ENCODE data around the gene MFSD12.
"Not testable (repeated sequence)": the region's sequence is repeated elsewhere in the genome, so short reads cannot be mapped to it uniquely, and the experiment has no call there.

MFSD12 gene

DNA sequence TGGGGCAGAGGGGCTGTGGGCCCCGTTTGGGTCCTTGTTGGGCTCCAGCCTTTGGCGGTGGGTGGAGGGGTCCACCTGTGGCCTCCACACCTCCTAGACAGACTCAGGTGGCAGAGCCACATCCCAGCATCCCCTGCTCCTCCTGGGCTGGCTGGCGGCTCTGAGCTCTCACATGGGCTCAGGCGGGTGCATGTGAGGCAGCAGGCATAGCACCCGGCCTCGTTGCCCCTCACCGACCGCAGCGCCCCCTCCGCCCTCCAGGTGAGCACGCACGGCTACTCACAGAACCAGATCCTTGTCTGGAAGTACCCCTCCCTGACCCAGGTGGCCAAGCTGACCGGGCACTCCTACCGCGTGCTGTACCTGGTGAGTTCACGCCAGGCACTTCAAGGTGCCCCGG is 24.4 kb downstream of the MFSD12 start:
- H3K9me3 ChIP-seq (ENCODE audit: low read length) = no peaks in the 10 kb centered on the region
- no peak overlapping the region for H3K27ac ChIP-seq (ENCODE audit: low read depth, low read length)
- no peak overlapping the region for H3K9ac ChIP-seq (ENCODE audit: low read length)
- H3K27me3 ChIP-seq (ENCODE audit: control insufficient read depth in 1 of 2, insufficient read depth in 2 of 2, low read length in 2 of 2) = no peaks in the 10 kb centered on the region
- no peaks in the 10 kb centered on the region for H3K4me1 ChIP-seq (ENCODE audit: insufficient read depth, low read length)
- H3K4me3 ChIP-seq (ENCODE audit: low read depth in 1 of 2, low read length in 2 of 2) = no peak overlapping the region
- H3K36me3 ChIP-seq (ENCODE audit: insufficient read depth, low read length) = peaks cover 40% of the 10 kb centered on the region

DNA sequence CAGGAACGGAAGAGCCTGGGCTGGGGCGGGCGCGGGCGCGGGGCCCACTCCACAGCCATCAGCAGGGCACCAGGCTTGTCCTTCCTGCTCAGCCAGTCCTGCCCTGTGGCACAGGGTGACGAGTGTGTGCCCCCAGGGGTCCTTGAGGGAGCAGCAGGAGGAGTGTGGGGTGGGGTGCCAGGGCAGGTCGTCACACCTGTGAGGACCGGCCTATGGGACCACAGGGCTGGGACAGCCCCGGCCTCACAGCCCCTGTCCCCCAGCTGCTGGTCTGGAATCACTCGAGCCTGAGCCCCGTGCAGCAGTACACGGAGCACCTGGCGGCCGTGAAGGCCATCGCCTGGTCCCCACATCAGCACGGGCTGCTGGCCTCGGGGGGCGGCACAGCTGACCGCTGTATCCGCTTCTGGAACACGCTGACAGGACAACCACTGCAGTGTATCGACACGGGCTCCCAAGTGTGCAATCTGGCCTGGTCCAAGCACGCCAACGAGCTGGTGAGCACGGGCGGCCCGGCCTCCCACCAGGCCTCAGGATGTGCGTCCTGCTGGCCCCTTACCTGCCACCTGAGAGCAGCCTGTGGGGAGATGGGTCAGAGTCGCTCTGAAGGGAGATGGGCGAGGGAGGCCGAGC is 25.1 kb downstream of the MFSD12 start:
- H3K4me1 ChIP-seq (ENCODE audit: insufficient read depth, low read length) = no peaks in the 10 kb centered on the region
- no peak overlapping the region for H3K4me3 ChIP-seq (ENCODE audit: low read depth in 1 of 2, low read length in 2 of 2)
- no peak overlapping the region for H3K9ac ChIP-seq (ENCODE audit: low read length)
- H3K27ac ChIP-seq (ENCODE audit: low read depth, low read length) = no peak overlapping the region
- no peaks in the 10 kb centered on the region for H3K27me3 ChIP-seq (ENCODE audit: control insufficient read depth in 1 of 2, insufficient read depth in 2 of 2, low read length in 2 of 2)
- peaks cover 46% of the 10 kb centered on the region for H3K36me3 ChIP-seq (ENCODE audit: insufficient read depth, low read length)
- no peaks in the 10 kb centered on the region for H3K9me3 ChIP-seq (ENCODE audit: low read length)

GRCh38 chr19:3531716-3532115 is 25.7 kb downstream of the MFSD12 start:
- Histone ChIP-seq H3K4me3 (ENCODE audit: low read depth in 1 of 2, low read length in 2 of 2) (no peak overlapping the region), H3K4me1 (ENCODE audit: insufficient read depth, low read length) (no peaks in the 10 kb centered on the region), H3K27ac (ENCODE audit: low read depth, low read length) (no peak overlapping the region), H3K36me3 (ENCODE audit: insufficient read depth, low read length) (peaks cover 51% of the 10 kb centered on the region), H3K27me3 (ENCODE audit: control insufficient read depth in 1 of 2, insufficient read depth in 2 of 2, low read length in 2 of 2) (no peaks in the 10 kb centered on the region), H3K9ac (ENCODE audit: low read length) (no peak overlapping the region), H3K9me3 (ENCODE audit: low read length) (no peaks in the 10 kb centered on the region)

DNA sequence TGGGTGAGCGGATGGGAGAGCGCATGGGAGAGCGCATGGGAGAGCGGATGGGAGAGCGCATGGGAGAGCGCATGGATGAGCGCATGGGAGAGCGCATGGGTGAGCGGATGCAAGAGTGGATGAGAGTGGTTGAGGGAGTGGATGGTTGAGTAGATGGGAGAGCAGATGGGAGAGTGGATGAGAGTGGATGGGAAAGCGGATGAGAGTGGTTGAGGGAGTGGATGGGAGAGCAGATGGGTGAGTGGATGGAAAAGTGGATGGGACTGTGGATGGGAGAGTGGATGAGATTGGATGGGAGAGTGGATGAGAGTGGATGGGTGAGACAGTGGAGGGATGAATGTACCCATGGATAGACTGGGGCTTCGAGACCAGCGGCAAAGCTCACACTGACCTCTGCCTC is 27.0 kb downstream of the MFSD12 start:
- peaks cover 52% of the 10 kb centered on the region for H3K36me3 ChIP-seq (ENCODE audit: insufficient read depth, low read length)

GRCh38 chr19:3529299-3529698 is 28.1 kb downstream of the MFSD12 start:
- peaks cover 55% of the 10 kb centered on the region for H3K36me3 ChIP-seq (ENCODE audit: insufficient read depth, low read length)
- not testable (repeated sequence) for H3K27ac ChIP-seq (ENCODE audit: low read depth, low read length); H3K9me3 ChIP-seq (ENCODE audit: low read length); H3K4me3 ChIP-seq (ENCODE audit: low read depth in 1 of 2, low read length in 2 of 2); H3K4me1 ChIP-seq (ENCODE audit: insufficient read depth, low read length); H3K27me3 ChIP-seq (ENCODE audit: control insufficient read depth in 1 of 2, insufficient read depth in 2 of 2, low read length in 2 of 2); H3K9ac ChIP-seq (ENCODE audit: low read length)

More for the DNA sequence above, 27.0 kb downstream of the MFSD12 start:
- H3K27me3 ChIP-seq (ENCODE audit: control insufficient read depth in 1 of 2, insufficient read depth in 2 of 2, low read length in 2 of 2) = no peaks in the 10 kb centered on the region
- H3K9ac ChIP-seq (ENCODE audit: low read length) = no peak overlapping the region
- H3K4me3 ChIP-seq (ENCODE audit: low read depth in 1 of 2, low read length in 2 of 2) = no peak overlapping the region
- no peak overlapping the region for H3K27ac ChIP-seq (ENCODE audit: low read depth, low read length)
- H3K9me3 ChIP-seq (ENCODE audit: low read length) = no peaks in the 10 kb centered on the region
- no peaks in the 10 kb centered on the region for H3K4me1 ChIP-seq (ENCODE audit: insufficient read depth, low read length)

DNA sequence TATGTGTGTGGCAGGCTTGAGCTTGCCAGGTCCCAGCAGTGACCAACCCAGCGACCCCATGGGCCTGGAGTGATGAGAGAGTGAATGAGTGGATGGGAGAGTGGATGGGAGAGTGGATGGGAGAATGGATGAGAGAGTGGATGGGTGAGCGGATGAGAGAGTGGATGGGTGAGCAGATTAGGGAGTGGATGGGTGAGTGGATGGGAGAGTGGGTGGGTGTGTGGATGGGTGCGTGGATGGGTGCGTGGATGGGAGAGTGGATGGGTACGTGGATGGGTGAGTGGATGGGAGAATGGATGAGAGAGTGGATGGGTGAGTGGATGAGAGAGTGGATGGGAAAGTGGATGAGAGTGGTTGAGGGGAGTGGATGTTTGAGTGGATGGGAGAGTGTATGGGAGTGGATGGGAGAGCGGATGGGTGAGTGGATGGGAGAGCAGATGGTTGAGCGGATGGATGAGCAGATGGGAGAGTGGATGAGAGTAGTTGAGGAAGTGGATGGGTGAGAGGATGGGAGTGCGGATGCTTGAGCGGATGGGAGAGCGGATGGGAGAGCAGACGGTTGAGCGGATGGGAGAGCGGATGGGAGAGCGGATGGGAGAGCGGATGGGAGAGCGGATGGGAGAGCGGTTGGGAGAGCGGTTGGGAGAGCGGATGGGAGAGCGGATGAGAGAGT is 28.7 kb downstream of the MFSD12 start:
- Histone ChIP-seq H3K27ac (ENCODE audit: low read depth, low read length) (no peak overlapping the region), H3K36me3 (ENCODE audit: insufficient read depth, low read length) (peaks cover 60% of the 10 kb centered on the region)

DNA sequence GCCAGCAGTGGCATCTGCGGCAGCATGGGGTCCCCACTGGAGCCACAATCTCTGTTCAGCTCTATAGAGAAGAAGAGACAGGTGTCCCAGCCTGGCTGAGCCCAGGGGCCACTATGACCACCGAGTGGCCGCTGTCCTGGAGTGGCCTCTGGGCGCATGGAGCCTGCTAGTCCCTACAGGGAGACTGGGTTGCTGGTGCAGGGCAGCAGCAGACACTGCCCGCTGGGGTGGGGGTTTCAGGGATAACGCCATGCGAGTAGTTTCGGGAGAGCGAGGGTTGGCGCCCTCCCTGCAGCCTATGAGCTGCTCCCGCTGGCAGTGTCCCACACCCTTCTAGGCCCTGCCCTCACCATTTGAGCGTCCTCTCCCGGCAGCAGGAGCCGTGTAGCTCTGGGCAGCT is 29.3 kb downstream of the MFSD12 start:
- no peaks in the 10 kb centered on the region for H3K9me3 ChIP-seq (ENCODE audit: low read length)
- H3K27ac ChIP-seq (ENCODE audit: low read depth, low read length) = no peak overlapping the region
- H3K36me3 ChIP-seq (ENCODE audit: insufficient read depth, low read length) = peaks cover 59% of the 10 kb centered on the region
- no peak overlapping the region for H3K4me3 ChIP-seq (ENCODE audit: low read depth in 1 of 2, low read length in 2 of 2)
- H3K4me1 ChIP-seq (ENCODE audit: insufficient read depth, low read length) = no peaks in the 10 kb centered on the region
- no peaks in the 10 kb centered on the region for H3K27me3 ChIP-seq (ENCODE audit: control insufficient read depth in 1 of 2, insufficient read depth in 2 of 2, low read length in 2 of 2)
- H3K9ac ChIP-seq (ENCODE audit: low read length) = no peak overlapping the region

More for the DNA sequence above, 28.7 kb downstream of the MFSD12 start:
- Histone ChIP-seq H3K4me1 (ENCODE audit: insufficient read depth, low read length) (no peaks in the 10 kb centered on the region), H3K27me3 (ENCODE audit: control insufficient read depth in 1 of 2, insufficient read depth in 2 of 2, low read length in 2 of 2) (no peaks in the 10 kb centered on the region), H3K4me3 (ENCODE audit: low read depth in 1 of 2, low read length in 2 of 2) (no peak overlapping the region), H3K9ac (ENCODE audit: low read length) (no peak overlapping the region), H3K9me3 (ENCODE audit: low read length) (no peaks in the 10 kb centered on the region)

DNA sequence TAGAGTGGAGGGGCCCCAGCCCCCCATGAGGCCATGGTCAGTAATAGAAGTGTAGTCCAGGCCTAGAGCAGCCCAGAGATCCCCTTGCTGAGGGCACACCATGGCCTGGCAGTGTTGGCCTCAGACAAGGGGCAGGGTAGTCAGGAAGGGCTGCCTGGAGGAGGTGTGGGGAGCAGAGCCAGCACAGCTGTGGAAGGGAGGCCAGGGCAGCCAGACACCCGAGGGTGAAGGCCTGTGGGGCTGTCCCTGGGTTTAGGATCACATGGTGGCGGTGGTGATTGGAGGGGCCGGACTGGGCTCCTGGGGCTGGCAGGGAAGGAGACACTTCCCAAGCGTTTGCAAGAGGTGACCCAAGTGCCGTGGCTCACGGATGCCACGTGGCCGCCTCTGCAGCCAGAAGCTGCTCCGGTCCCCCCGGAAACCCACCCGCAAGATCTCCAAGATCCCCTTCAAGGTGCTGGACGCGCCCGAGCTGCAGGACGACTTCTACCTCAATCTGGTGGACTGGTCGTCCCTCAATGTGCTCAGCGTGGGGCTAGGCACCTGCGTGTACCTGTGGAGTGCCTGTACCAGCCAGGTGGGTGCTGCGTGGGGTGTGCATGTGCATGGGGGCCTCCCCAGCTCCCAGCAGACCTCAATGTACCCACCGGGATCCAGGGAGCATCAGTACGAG is 30.0 kb downstream of the MFSD12 start:
- no peaks in the 10 kb centered on the region for H3K9me3 ChIP-seq (ENCODE audit: low read length)
- no peaks in the 10 kb centered on the region for H3K4me1 ChIP-seq (ENCODE audit: insufficient read depth, low read length)
- no peaks in the 10 kb centered on the region for H3K27me3 ChIP-seq (ENCODE audit: control insufficient read depth in 1 of 2, insufficient read depth in 2 of 2, low read length in 2 of 2)
- peaks cover 58% of the 10 kb centered on the region for H3K36me3 ChIP-seq (ENCODE audit: insufficient read depth, low read length)
- no peak overlapping the region for H3K4me3 ChIP-seq (ENCODE audit: low read depth in 1 of 2, low read length in 2 of 2)
- no peak overlapping the region for H3K9ac ChIP-seq (ENCODE audit: low read length)
- H3K27ac ChIP-seq (ENCODE audit: low read depth, low read length) = no peak overlapping the region

- no peaks in the 10 kb centered on the region for H3K9me3 ChIP-seq (ENCODE audit: low read length)
- H3K36me3 ChIP-seq (ENCODE audit: insufficient read depth, low read length) = peaks cover 58% of the 10 kb centered on the region
- H3K4me1 ChIP-seq (ENCODE audit: insufficient read depth, low read length) = no peaks in the 10 kb centered on the region
- H3K4me3 ChIP-seq (ENCODE audit: low read depth in 1 of 2, low read length in 2 of 2) = no peak overlapping the region
- H3K27ac ChIP-seq (ENCODE audit: low read depth, low read length) = no peak overlapping the region
- H3K9ac ChIP-seq (ENCODE audit: low read length) = no peak overlapping the region
- no peaks in the 10 kb centered on the region for H3K27me3 ChIP-seq (ENCODE audit: control insufficient read depth in 1 of 2, insufficient read depth in 2 of 2, low read length in 2 of 2)
Measured at GRCh38 chr19:3526507-3527237, 30.7 kb downstream of the MFSD12 start.

GRCh38 chr19:3524904-3525451 is 32.4 kb downstream of the MFSD12 start:
- Histone ChIP-seq H3K27ac (ENCODE audit: low read depth, low read length) (no peak overlapping the region), H3K4me1 (ENCODE audit: insufficient read depth, low read length) (no peaks in the 10 kb centered on the region), H3K36me3 (ENCODE audit: insufficient read depth, low read length) (peaks cover 46% of the 10 kb centered on the region), H3K27me3 (ENCODE audit: control insufficient read depth in 1 of 2, insufficient read depth in 2 of 2, low read length in 2 of 2) (no peaks in the 10 kb centered on the region), H3K9me3 (ENCODE audit: low read length) (no peaks in the 10 kb centered on the region), H3K9ac (ENCODE audit: low read length) (no peak overlapping the region), H3K4me3 (ENCODE audit: low read depth in 1 of 2, low read length in 2 of 2) (no peak overlapping the region)
